ENCODE measurements around the gene CHCHD2.
A peak's percentile ranks its signal among the peaks of the same experiment; 100 is the strongest.
"Not testable (repeated sequence)": the region's sequence is repeated elsewhere in the genome, so short reads cannot be mapped to it uniquely, and the experiment has no call there.

CHCHD2 gene

GRCh38 chr7:56083150-56083785 is 23.0 kb downstream of the CHCHD2 start:
- no peak for DNase-seq (ENCODE audit: low spot score)

- DNase-seq (ENCODE audit: low spot score) = no peak
Measured at GRCh38 chr7:56081626-56082340, 24.5 kb downstream of the CHCHD2 start.

GRCh38 chr7:56080726-56081435 is 25.4 kb downstream of the CHCHD2 start:
- not testable (repeated sequence) for DNase-seq (ENCODE audit: low spot score)

GRCh38 chr7:56079450-56080185 is 26.7 kb downstream of the CHCHD2 start:
- DNase-seq (ENCODE audit: low spot score) = no peak

- DNase-seq (ENCODE audit: low spot score) = no peak
Measured at GRCh38 chr7:56078196-56078595, 28.1 kb downstream of the CHCHD2 start.

GRCh38 chr7:56077681-56078080 is 28.6 kb downstream of the CHCHD2 start:
- no peak for DNase-seq (ENCODE audit: low spot score)

GRCh38 chr7:56074371-56074791 is 31.9 kb downstream of the CHCHD2 start:
- DNase-seq (ENCODE audit: low spot score) = peak; percentile 86

GRCh38 chr7:56066376-56066775 is 39.9 kb downstream of the CHCHD2 start:
- not testable (repeated sequence) for DNase-seq (ENCODE audit: low spot score)

GRCh38 chr7:56063882-56064625 is 42.2 kb downstream of the CHCHD2 start, which contains the start of gene SUMF2:
SUMF2 (plus strand) TSS chr7:56064286; CDS start chr7:56064312, 26 bp downstream.
- peak; percentile 90 for DNase-seq (ENCODE audit: low spot score)

GRCh38 chr7:56063500-56063881 is 42.8 kb downstream of the CHCHD2 start:
- no peak for DNase-seq (ENCODE audit: low spot score)

GRCh38 chr7:56062382-56062781 is 43.9 kb downstream of the CHCHD2 start:
- DNase-seq (ENCODE audit: low spot score) = no peak

GRCh38 chr7:56053993-56054392 is 52.3 kb downstream of the CHCHD2 start:
- no peak for DNase-seq (ENCODE audit: low spot score)

- DNase-seq (ENCODE audit: low spot score) = no peak
Measured at GRCh38 chr7:56053379-56053778, 52.9 kb downstream of the CHCHD2 start.
